Esophagus squamous epithelium (tissue), 5 donors: ENCODE measurements around the gene AKR1A1. TPM values are rescaled to one million over a fixed set of nuclear protein-coding genes. Genes with fewer than 3 reads are reported as not detected.

Experiments used
- DNase-seq: peaks from one replicate; lab custom pipeline; 2025; lab: John Stamatoyannopoulos, UW
- H3K27ac ChIP-seq, 4 donors: fragments of 200-600 bp; sonication (generic); one replicate each; pipeline ENCODE4 v1.5.1; 2016 to 2019; ENCODE audit warnings: mild to moderate bottlenecking in 1 of 4
- H3K27me3 ChIP-seq, 4 donors: fragments of 200-600 bp; sonication (generic); 1 replicate in 3 of 4; 2 replicates in 1 of 4; pipeline versions ENCODE4 v1.5.1 to v1.6.0; 2017 to 2021; ENCODE audit warnings: antibody characterized with exemption in 1 of 4
- H3K36me3 ChIP-seq, 3 donors: fragments of 200-600 bp; sonication (generic); one replicate each; pipeline ENCODE4 v1.5.1; 2016 to 2019
- H3K4me1 ChIP-seq, 3 donors: fragments of 200-600 bp; sonication (generic); one replicate each; pipeline ENCODE4 v1.5.1; 2017 to 2019
- H3K4me3 ChIP-seq, 4 donors: fragments of 200-600 bp; sonication (generic); 1 replicate in 3 of 4; 2 replicates in 1 of 4; pipeline ENCODE4 v1.5.1; 2016 to 2019; ENCODE audit warnings: mild to moderate bottlenecking in 2 of 4, moderate library complexity in 1 of 4
- H3K9me3 ChIP-seq, 3 donors: fragments of 200-600 bp; sonication (generic); one replicate each; pipeline ENCODE4 v1.5.1; 2016 to 2019
- POLR2A ChIP-seq, 4 donors: fragments of 450-650 bp; IDR thresholded peaks; one replicate each; pipeline ENCODE4 v1.6.1; 2017; ENCODE audit warnings: antibody characterized with exemption in 4 of 4, mild to moderate bottlenecking in 4 of 4, moderate library complexity in 3 of 4
- WGBS, 2 donors: methylation state at CpG; one replicate each; pipeline ENCODE4 v1.1.5; 2018; 5-methylcytosine and 5-hydroxymethylcytosine counted together
- intact Hi-C: fragments of 100-400 bp; cut with DNase I; formaldehyde crosslinking; loops from one replicate; pipeline ENCODE4 v1.15.0; 2022
- total RNA-seq, 4 donors: library from RNA; depleted of rRNA; stranded (reverse); fragments of >200 nt; gene quantifications; one replicate each; pipeline ENCODE4 v1.1.0, GENCODE V29; 2016
- TF ChIP-seq, protein P1 (sequence below), 6 experiments: fragments of 450-650 bp in 4 of 6; fragments of 200-600 bp in 2 of 6; sonication (generic) in 2 of 6; IDR thresholded peaks; one replicate each; pipeline ENCODE4 v1.5.1; 2016 to 2019; ENCODE audit warnings: antibody characterized with exemption in 6 of 6, mild to moderate bottlenecking in 4 of 6, moderate library complexity in 4 of 6
- donor health status: DM: yes; HTN: yes; CAD: no.

Gene AKR1A1
- 100 to 1,000 TPM; 122 to 164 (median 146) TPM for total RNA-seq

DNA sequence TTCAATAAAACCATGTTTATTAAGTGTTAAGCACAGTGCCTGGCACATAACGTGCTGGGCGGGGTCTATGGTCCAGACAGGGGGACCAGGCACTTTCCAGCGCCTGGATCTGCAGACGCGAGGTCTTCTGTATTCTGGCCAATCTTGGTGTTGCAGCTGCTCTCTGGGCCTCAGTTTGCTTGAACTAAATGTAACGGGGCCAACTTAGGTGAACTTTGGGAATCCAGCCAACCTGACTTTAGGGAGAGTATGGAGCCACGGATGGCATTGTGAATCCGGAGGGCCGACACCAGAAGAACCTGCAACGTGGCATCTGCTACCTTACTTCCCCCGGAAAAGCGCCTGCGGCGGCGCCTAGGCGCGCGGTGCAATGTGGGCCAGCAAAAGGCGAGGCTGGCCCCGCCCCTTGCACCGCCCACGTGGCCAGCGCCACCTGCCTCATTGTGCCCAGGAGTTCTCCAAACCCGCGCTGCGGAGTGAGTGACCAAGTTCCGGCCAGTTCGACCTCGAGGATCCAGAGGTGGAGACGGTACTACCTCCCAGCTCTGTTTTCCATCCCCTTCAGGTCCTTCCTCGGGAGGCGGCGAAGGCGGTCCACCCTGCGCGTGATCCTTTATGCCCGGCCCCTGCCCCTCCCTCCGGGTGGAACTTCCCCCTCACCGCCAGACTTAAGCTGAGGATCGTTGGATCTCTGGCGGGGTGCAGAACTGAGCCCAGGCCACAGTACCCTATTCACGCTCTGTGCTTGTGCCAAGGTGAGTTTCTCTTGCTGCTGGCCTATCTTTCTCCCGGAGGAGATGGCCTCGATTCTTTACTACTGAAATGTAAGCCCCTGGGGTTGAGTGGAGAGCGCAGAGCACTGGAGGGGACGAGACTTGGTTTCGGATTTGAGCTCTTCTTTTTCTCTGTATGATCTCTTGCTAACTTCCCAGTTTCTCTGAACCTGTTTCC lies at the start of gene AKR1A1:
AKR1A1 (plus strand) TSS at position 426 of the 951 bp plus-strand sequence. CDS start 10,969 bp downstream, outside the sequence.
- H3K36me3 ChIP-seq = peaks cover 0 to 26% (median 0%) of the 10 kb centered on the region in 3 donors
- H3K9me3 ChIP-seq = no peaks in the 10 kb centered on the region
- 0 to 4% methylated on average over 13 to 27 of the region's 47 CpGs for WGBS, 2 donors
- H3K27me3 ChIP-seq = no peaks in the 10 kb centered on the region
- peak within 1 kb of the TSS; percentile 53 to 89 (median 72) for H3K4me3 ChIP-seq
- DNase-seq = peak; percentile 47
- intact Hi-C loops = no loop called here
- H3K27ac ChIP-seq = peak within 1 kb of the TSS; percentile 81 to 92 (median 91)
- peak in 3 of 4 donors; percentile 14 to 74 (median 41) for TF ChIP-seq POLR2A (IDR thresholded peaks at IDR 0.05)
- TF ChIP-seq, protein P1, sequence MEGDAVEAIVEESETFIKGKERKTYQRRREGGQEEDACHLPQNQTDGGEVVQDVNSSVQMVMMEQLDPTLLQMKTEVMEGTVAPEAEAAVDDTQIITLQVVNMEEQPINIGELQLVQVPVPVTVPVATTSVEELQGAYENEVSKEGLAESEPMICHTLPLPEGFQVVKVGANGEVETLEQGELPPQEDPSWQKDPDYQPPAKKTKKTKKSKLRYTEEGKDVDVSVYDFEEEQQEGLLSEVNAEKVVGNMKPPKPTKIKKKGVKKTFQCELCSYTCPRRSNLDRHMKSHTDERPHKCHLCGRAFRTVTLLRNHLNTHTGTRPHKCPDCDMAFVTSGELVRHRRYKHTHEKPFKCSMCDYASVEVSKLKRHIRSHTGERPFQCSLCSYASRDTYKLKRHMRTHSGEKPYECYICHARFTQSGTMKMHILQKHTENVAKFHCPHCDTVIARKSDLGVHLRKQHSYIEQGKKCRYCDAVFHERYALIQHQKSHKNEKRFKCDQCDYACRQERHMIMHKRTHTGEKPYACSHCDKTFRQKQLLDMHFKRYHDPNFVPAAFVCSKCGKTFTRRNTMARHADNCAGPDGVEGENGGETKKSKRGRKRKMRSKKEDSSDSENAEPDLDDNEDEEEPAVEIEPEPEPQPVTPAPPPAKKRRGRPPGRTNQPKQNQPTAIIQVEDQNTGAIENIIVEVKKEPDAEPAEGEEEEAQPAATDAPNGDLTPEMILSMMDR (IDR thresholded peaks at IDR 0.05) = peak in 4 of 6 experiments; percentile 6 to 34 (median 14)
- peaks cover 0 to 42% (median 11%) of the 10 kb centered on the region in 3 donors for H3K4me1 ChIP-seq

GRCh38 chr1:45501505-45501859 lies 49.1 kb upstream of the AKR1A1 start:
- intact Hi-C loops = no loop called here
- Histone ChIP-seq H3K9me3 (no peaks in the 10 kb centered on the region), H3K36me3 (no peaks in the 10 kb centered on the region), H3K27ac (no peak overlapping the region), H3K4me3 (no peak overlapping the region), H3K27me3 (no peaks in the 10 kb centered on the region), H3K4me1 (peaks cover 5 to 39% (median 19%) of the 10 kb centered on the region in 3 donors)
- DNase-seq = no peak
- 40 to 61% methylated on average over 2 of the region's 2 CpGs for WGBS, 2 donors
- TF ChIP-seq, protein P1 (IDR thresholded peaks at IDR 0.05) = no peak
- no peak for TF ChIP-seq POLR2A (IDR thresholded peaks at IDR 0.05)

- Histone ChIP-seq H3K27me3 (no peaks in the 10 kb centered on the region), H3K27ac (no peak overlapping the region), H3K4me1 (peaks cover 5 to 36% (median 12%) of the 10 kb centered on the region in 3 donors), H3K9me3 (no peaks in the 10 kb centered on the region), H3K36me3 (peaks cover 0 to 9% (median under 1%) of the 10 kb centered on the region in 3 donors), H3K4me3 (no peak overlapping the region)
- intact Hi-C loops = no loop called here
- 78 to 86% methylated on average over 12 to 14 of the region's 14 CpGs for WGBS, 2 donors
- no peak for TF ChIP-seq POLR2A (IDR thresholded peaks at IDR 0.05)
- TF ChIP-seq, protein P1 (IDR thresholded peaks at IDR 0.05) = no peak
- DNase-seq = no peak
Observed at GRCh38 chr1:45503462-45504360, 46.9 kb upstream of the AKR1A1 start.

DNA sequence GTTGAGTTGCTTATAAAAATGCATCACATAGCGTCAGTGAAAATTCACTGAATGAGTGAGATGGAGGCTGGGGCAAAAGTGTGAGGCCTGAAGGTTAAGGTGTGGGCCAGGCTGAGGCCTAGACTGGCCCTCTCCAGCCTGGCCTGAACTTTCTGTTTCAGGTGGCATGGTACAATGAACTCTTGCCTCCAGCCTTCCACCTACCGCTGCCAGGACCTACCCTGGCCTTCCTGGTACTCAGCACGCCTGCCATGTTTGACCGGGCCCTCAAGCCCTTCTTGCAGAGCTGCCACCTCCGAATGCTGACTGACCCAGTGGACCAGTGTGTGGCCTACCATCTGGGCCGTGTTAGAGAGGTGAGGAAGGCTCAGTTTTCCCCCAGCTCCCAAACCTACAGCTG lies 43.4 kb upstream of the AKR1A1 start:
- intact Hi-C loops = loop anchor here (5.0 kb wide), 1 partner anchor 60 kb away; no protein-coding TSS in a partner anchor
- WGBS, 2 donors = 94 to 98% methylated on average over 5 of the region's 6 CpGs

More for the DNA sequence above, 43.4 kb upstream of the AKR1A1 start:
- Histone ChIP-seq H3K4me3 (no peak overlapping the region), H3K27ac (no peak overlapping the region), H3K27me3 (no peaks in the 10 kb centered on the region), H3K4me1 (peaks cover 0 to 12% (median 0%) of the 10 kb centered on the region in 3 donors), H3K36me3 (peaks cover 26 to 44% (median 30%) of the 10 kb centered on the region in 3 donors), H3K9me3 (no peaks in the 10 kb centered on the region)
- TF ChIP-seq, protein P1 (IDR thresholded peaks at IDR 0.05) = no peak
- no peak for TF ChIP-seq POLR2A (IDR thresholded peaks at IDR 0.05)
- no peak for DNase-seq
